Sigmoid colon (tissue), 7 donors: ENCODE data around the gene TTLL4. TPM values are rescaled to one million over a fixed set of nuclear protein-coding genes. Genes with fewer than 3 reads are reported as not detected.

ENCODE experiments used
- DNase-seq: peaks from one replicate; pipeline ENCODE4 v3.0.0-alpha.2; 2019
- H3K27ac ChIP-seq, 4 donors: fragments of 200-600 bp; sonication (generic); one replicate each; pipeline ENCODE4 v1.5.1; 2016 to 2019; ENCODE audit warnings: mild to moderate bottlenecking in 1 of 4
- H3K27me3 ChIP-seq, 3 donors: fragments of 200-600 bp; sonication (generic); one replicate each; pipeline ENCODE4 v1.5.1; 2019; ENCODE audit warnings: mild to moderate bottlenecking in 1 of 3
- H3K36me3 ChIP-seq, 4 donors: fragments of 200-600 bp; sonication (generic); one replicate each; pipeline ENCODE4 v1.5.1; 2016 to 2019
- H3K4me1 ChIP-seq, 4 donors: fragments of 200-600 bp; sonication (generic); one replicate each; pipeline ENCODE4 v1.5.1; 2017 to 2019
- H3K4me3 ChIP-seq, 4 donors: fragments of 200-600 bp; sonication (generic); one replicate each; pipeline ENCODE4 v1.5.1; 2017 to 2019; ENCODE audit warnings: mild to moderate bottlenecking in 2 of 4, moderate library complexity in 1 of 4
- H3K9me3 ChIP-seq, 4 donors: fragments of 200-600 bp in 3 of 4; sonication (generic) in 3 of 4; one replicate each; pipeline versions ENCODE4 v1.5.1 to v1.6.1; 2013 to 2019
- CTCF ChIP-seq, 4 experiments: fragments of 450-650 bp in 3 of 4; fragments of 200-600 bp in 1 of 4; IDR thresholded peaks; one replicate each; pipeline ENCODE4 v1.5.1; 2016 to 2019; ENCODE audit warnings: antibody characterized with exemption in 4 of 4, mild to moderate bottlenecking in 3 of 4, moderate library complexity in 2 of 4
- EP300 ChIP-seq, 4 donors: sonication (generic); formaldehyde crosslinking; IDR thresholded peaks; one replicate each; pipeline ENCODE4 v1.6.1; 2017; ENCODE audit warnings: antibody characterized with exemption in 4 of 4
- POLR2A ChIP-seq, 2 donors: fragments of 450-650 bp; IDR thresholded peaks; one replicate each; pipeline ENCODE4 v1.6.1; 2016; ENCODE audit warnings: antibody characterized with exemption in 2 of 2, mild to moderate bottlenecking in 2 of 2, moderate library complexity in 2 of 2
- POLR2AphosphoS5 ChIP-seq, 4 donors: sonication (generic); formaldehyde crosslinking; IDR thresholded peaks; one replicate each; pipeline ENCODE4 v1.6.1; 2017; ENCODE audit warnings: antibody characterized with exemption in 4 of 4
- WGBS, 2 donors: extraction: QIAGEN DNeasy Blood & Tissue Kit; methylation state at CpG; one replicate each; pipeline ENCODE4 v1.1.7; 2013; 5-methylcytosine and 5-hydroxymethylcytosine counted together
- intact Hi-C: fragments of 100-400 bp; cut with DNase I; formaldehyde crosslinking; loops from one replicate; pipeline ENCODE4 v1.15.1; 2023
- polyA plus RNA-seq, 3 donors: library from polyadenylated mRNA; stranded (reverse); fragments of 200-250 nt; gene quantifications; one replicate each; pipeline ENCODE4 v1.2.3, GENCODE V29; 2013
- total RNA-seq, 4 donors: library from RNA; depleted of rRNA; stranded (reverse); fragments of >200 nt; gene quantifications; one replicate each; pipeline ENCODE4 v1.1.0, GENCODE V29; 2016
- donor health status: healthy with polysubstance abuse.
- donor health status: Bipolar disorder and iron deficiency.
- donor health status: healthy.

The TTLL4 gene
- total and polyA plus RNA-seq, 7 donors, result 6.0 to 16.0 (median 11.8) TPM

- H3K36me3 ChIP-seq, result peaks cover 14 to 86% (median 46%) of the 10 kb centered on the region in 4 donors
- H3K27me3 ChIP-seq, result no peaks in the 10 kb centered on the region
- TF ChIP-seq POLR2AphosphoS5 (IDR thresholded peaks at IDR 0.05) (no peak), CTCF (IDR thresholded peaks at IDR 0.05) (no peak), EP300 (IDR thresholded peaks at IDR 0.05) (no peak), POLR2A (IDR thresholded peaks at IDR 0.05) (no peak)
- peak overlapping the region in 3 of 4 donors; percentile 21 to 51 (median 27) for H3K27ac ChIP-seq
- H3K9me3 ChIP-seq, result no peaks in the 10 kb centered on the region
- no peak for DNase-seq
- intact Hi-C loops, result no loop called here
- no peak overlapping the region for H3K4me3 ChIP-seq
- no peaks in the 10 kb centered on the region for H3K4me1 ChIP-seq
- WGBS, 2 donors, result 67 to 86% methylated on average over 3 of the region's 3 CpGs
These were observed 34.0 kb downstream of the TTLL4 start for GRCh38 chr2:218744615-218745014.

GRCh38 chr2:218745160-218745558, 34.5 kb downstream of the TTLL4 start:
- WGBS, 2 donors, result 73 to 88% methylated on average over 5 of the region's 5 CpGs
- Histone ChIP-seq H3K27ac (peak overlapping the region; percentile 21 to 61 (median 39)), H3K9me3 (no peaks in the 10 kb centered on the region), H3K27me3 (no peaks in the 10 kb centered on the region), H3K4me1 (no peaks in the 10 kb centered on the region), H3K36me3 (peaks cover 19 to 86% (median 50%) of the 10 kb centered on the region in 4 donors), H3K4me3 (no peak overlapping the region)
- DNase-seq, result no peak
- TF ChIP-seq POLR2AphosphoS5 (IDR thresholded peaks at IDR 0.05), result no peak
- intact Hi-C loops, result no loop called here

- DNase-seq, result peak; percentile 75
- Histone ChIP-seq H3K9me3 (no peaks in the 10 kb centered on the region), H3K4me3 (no peak overlapping the region), H3K27me3 (no peaks in the 10 kb centered on the region), H3K36me3 (peaks cover 19 to 86% (median 47%) of the 10 kb centered on the region in 4 donors), H3K4me1 (no peaks in the 10 kb centered on the region), H3K27ac (peak overlapping the region; percentile 21 to 61 (median 39))
- TF ChIP-seq POLR2A (IDR thresholded peaks at IDR 0.05) (no peak), CTCF (IDR thresholded peaks at IDR 0.05) (no peak), EP300 (IDR thresholded peaks at IDR 0.05) (no peak), POLR2AphosphoS5 (IDR thresholded peaks at IDR 0.05) (peak in 1 of 4 donors; percentile 28)
- intact Hi-C loops, result no loop called here
- 76 to 88% methylated on average over 10 of the region's 10 CpGs for WGBS, 2 donors
These were observed 35.2 kb downstream of the TTLL4 start for GRCh38 chr2:218745559-218746469.

GRCh38 chr2:218746470-218746795, 35.8 kb downstream of the TTLL4 start:
- no peaks in the 10 kb centered on the region for H3K4me1 ChIP-seq
- no peak overlapping the region for H3K4me3 ChIP-seq
- WGBS, 2 donors, result 94 to 96% methylated on average over 1 of the region's 1 CpG
- DNase-seq, result no peak
- H3K9me3 ChIP-seq, result no peaks in the 10 kb centered on the region
- TF ChIP-seq EP300 (IDR thresholded peaks at IDR 0.05) (no peak), CTCF (IDR thresholded peaks at IDR 0.05) (no peak), POLR2AphosphoS5 (IDR thresholded peaks at IDR 0.05) (no peak), POLR2A (IDR thresholded peaks at IDR 0.05) (no peak)
- no peaks in the 10 kb centered on the region for H3K27me3 ChIP-seq
- intact Hi-C loops, result no loop called here
- H3K27ac ChIP-seq, result peak overlapping the region in 3 of 4 donors; percentile 19 to 47 (median 25)
- H3K36me3 ChIP-seq, result peaks cover 19 to 86% (median 41%) of the 10 kb centered on the region in 4 donors

GRCh38 chr2:218746960-218747359, 36.3 kb downstream of the TTLL4 start:
- H3K36me3 ChIP-seq, result peaks cover 19 to 84% (median 40%) of the 10 kb centered on the region in 4 donors
- intact Hi-C loops, result no loop called here
- peak overlapping the region in 2 of 4 donors; percentile 24 to 47 for H3K27ac ChIP-seq
- TF ChIP-seq POLR2A (IDR thresholded peaks at IDR 0.05), result no peak
- no peak for TF ChIP-seq EP300 (IDR thresholded peaks at IDR 0.05)
- TF ChIP-seq CTCF (IDR thresholded peaks at IDR 0.05), result no peak
- TF ChIP-seq POLR2AphosphoS5 (IDR thresholded peaks at IDR 0.05), result no peak
- no peaks in the 10 kb centered on the region for H3K27me3 ChIP-seq
- no peak for DNase-seq
- no peaks in the 10 kb centered on the region for H3K4me1 ChIP-seq
- WGBS, 2 donors, result 96 to 97% methylated on average over 10 of the region's 10 CpGs
- no peaks in the 10 kb centered on the region for H3K9me3 ChIP-seq
- H3K4me3 ChIP-seq, result no peak overlapping the region
